Loucy (cell line): ENCODE measurements around the gene ANO2.

Experiments used
- EZH2phosphoT487 ChIP-seq: fragments of 200-600 bp; IDR thresholded peaks from 2 replicates; pipeline ENCODE4 v1.6.1; 2018; ENCODE audit warnings: antibody characterized with exemption, mild to moderate bottlenecking, moderate library complexity, borderline replicate concordance
- TF ChIP-seq, protein P1 (sequence below): fragments of 200-600 bp; sonication (generic); conservative IDR thresholded peaks from 2 replicates; pipeline ENCODE4 v1.5.1; 2014; ENCODE audit warnings: mild to moderate bottlenecking, antibody characterized with exemption, low read length

DNA sequence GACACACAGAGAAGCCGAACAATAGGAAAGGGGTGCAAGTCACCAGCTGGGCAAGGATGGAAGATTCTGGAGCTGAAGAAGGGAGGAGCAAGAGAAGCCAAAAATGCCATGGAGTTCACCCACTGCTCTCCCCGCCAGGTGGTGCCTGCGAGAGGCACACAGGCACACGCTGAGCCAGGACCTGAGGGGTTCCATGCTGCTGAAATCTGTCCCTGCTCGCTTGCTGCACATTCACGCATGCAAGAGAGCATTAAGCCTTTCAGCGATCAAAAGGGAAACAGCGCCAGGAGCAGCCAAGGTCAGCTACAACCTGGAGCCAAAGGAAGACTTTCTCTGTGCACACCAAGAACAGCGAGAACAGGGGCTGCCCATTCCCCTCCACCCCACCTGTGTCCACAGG is 104.1 kb downstream of the ANO2 start:
- TF ChIP-seq, protein P1, sequence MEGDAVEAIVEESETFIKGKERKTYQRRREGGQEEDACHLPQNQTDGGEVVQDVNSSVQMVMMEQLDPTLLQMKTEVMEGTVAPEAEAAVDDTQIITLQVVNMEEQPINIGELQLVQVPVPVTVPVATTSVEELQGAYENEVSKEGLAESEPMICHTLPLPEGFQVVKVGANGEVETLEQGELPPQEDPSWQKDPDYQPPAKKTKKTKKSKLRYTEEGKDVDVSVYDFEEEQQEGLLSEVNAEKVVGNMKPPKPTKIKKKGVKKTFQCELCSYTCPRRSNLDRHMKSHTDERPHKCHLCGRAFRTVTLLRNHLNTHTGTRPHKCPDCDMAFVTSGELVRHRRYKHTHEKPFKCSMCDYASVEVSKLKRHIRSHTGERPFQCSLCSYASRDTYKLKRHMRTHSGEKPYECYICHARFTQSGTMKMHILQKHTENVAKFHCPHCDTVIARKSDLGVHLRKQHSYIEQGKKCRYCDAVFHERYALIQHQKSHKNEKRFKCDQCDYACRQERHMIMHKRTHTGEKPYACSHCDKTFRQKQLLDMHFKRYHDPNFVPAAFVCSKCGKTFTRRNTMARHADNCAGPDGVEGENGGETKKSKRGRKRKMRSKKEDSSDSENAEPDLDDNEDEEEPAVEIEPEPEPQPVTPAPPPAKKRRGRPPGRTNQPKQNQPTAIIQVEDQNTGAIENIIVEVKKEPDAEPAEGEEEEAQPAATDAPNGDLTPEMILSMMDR, result no peak
- no peak for TF ChIP-seq EZH2phosphoT487
